Peyer's patch (tissue), 4 donors: Measurements from ENCODE around the gene COTL1.

ENCODE experiments used
- CTCF ChIP-seq, 6 experiments: fragments of 450-650 bp in 4 of 6; fragments of 200-600 bp in 2 of 6; sonication (generic) in 1 of 6; IDR thresholded peaks; one replicate each; pipeline ENCODE4 v1.5.1; 2017 to 2019; ENCODE audit warnings: antibody characterized with exemption in 6 of 6, mild to moderate bottlenecking in 3 of 6, moderate library complexity in 1 of 6
- POLR2A ChIP-seq, 2 donors: fragments of 450-650 bp; IDR thresholded peaks; one replicate each; pipeline ENCODE4 v1.5.1; 2017; ENCODE audit warnings: antibody characterized with exemption in 2 of 2, mild to moderate bottlenecking in 2 of 2, moderate library complexity in 2 of 2

- no peak for TF ChIP-seq CTCF (IDR thresholded peaks at IDR 0.05)
- TF ChIP-seq POLR2A (IDR thresholded peaks at IDR 0.05) = no peak
Measured at GRCh38 chr16:84545114-84545737, 72.7 kb downstream of the COTL1 start.
